ENCODE measurements around the gene OAF.

OAF gene

DNA sequence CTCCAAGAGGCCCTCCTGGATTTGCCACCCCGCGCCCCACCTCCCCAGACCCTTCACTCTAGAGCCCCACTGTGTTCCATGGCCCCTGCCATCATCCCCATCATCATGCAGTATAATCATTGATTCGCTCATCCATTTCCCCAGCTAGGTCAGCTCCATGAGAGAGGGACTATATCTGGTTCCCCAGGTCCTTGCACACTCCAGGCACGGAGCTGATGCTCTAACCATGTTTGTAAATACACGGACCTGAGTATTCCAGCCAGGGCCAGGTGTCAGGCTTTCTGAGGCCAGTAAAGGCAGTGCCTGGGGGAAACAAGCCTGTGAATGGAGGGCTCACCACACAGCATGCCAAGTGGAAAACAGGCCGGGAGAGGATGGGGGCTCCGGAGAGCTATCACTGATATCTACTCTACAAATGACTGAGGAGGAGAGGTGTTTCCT is 27.1 kb upstream of the OAF start:
- no peak for DNase-seq

DNA sequence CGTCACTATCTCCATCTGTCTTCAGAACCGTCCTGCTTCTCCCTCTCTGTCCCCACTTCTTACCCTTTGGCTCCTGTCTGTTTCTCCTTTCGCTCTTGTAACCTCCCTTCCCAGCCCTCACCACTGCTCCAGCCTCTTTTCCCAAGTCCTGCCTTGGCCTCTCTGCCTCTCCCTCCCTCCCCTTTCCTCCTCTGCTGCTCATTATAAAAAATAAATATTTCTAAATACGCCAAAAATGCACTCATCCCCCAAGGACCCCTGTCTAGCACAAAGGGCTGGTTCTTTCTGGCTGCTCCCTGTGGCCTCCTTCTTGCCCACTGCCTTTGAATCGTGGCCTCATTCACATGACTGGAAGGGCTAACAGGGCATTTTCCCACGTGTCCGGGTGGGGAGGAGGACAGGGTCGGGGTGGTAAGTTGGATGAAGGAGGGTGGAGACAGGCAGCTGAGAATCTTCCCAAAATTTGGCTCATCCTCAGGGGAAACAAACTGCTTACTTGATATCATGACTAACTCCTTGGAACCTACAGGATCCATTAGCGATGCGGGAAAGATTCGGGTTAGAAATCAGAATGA is 26.4 kb upstream of the OAF start:
- no peak for DNase-seq

DNA sequence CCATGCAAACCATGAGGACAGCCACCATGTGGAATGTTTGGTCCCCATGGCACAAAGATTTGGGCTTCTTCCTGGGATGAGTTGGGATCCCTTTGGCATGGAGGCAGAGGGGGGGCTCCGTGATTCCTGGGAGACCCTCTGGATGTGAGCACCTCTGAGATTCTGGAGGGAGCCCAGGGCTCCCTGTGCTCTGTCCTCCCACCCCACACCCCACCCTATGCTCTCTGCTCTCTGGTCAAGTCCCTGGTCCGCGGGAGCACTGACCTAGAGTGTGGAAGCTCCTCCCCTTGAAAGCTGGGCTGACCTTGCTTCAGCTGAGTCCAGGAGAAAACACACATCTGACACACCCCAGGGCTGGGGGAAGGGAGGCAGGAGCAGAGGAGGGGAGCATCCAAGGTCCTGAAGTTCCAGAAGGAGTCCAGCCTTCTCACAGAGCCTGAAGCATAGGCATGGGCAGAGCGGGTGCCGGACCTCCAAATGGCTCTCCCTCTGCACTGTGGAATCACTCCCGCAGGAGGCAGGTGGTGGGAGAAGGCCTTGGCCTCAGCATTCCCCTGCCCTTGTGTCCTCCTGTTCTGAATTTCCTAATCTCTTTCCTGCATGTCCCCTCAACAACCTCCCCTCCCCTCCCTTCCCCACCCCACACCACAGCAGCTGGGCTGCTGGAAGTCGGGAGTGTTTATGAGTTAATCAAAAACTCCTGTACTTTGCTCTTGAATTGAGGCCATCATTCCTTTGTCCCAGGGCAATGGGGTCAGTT is 25.7 kb upstream of the OAF start:
- no peak for DNase-seq

DNA sequence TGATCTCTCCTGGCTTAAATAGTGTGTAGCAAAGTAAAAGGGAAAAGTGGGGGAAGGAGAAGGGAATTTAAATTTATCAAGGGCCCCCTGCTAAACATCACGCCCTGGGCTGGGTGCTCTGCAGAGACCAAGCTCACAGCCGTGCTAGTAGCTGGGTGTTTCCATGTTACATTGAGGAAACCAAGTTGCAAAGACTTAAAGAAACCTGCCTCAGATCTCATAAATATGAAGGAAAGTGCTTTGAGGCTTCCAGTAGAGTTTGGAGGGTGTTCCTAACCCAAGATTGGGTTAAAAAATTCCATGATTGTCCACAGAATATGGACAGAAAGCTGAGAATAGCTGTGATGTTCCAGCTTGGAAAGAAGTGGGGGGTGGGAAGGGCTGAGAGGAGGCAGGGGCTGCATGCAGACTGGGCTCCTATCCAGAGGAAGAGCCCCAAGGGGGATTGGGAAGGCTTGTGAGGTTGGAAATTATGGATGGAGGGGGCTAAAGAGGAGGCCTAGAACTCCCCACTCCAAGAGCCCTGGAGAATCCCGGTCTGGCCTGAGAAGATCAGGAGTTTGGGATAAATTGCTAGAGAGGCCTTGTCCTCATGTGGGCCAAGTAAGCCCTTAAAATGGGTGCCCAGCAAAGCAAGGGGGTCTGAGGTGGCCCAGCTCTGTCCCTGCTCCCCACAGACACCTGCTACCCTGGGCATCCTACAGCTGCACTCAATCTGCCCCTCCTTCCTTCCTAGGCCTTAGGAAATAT is 25.0 kb upstream of the OAF start:
- DNase-seq = no peak

DNA sequence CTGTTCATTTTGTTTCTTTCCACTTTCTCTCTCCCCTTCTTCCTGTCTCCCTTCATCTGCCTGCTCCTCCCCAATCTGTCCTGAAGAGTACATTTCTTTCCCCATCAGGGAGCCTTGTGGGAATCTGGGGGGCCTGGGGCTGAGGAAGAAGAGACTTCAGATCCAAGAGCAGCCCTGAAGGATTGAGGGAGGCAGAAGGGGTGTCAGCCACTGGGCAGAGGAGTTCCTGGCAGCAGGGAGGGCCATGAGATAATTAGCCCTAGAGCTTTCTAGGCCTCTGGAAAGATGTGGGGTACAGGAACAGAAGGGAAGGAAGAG is 24.4 kb upstream of the OAF start:
- DNase-seq = no peak

DNA sequence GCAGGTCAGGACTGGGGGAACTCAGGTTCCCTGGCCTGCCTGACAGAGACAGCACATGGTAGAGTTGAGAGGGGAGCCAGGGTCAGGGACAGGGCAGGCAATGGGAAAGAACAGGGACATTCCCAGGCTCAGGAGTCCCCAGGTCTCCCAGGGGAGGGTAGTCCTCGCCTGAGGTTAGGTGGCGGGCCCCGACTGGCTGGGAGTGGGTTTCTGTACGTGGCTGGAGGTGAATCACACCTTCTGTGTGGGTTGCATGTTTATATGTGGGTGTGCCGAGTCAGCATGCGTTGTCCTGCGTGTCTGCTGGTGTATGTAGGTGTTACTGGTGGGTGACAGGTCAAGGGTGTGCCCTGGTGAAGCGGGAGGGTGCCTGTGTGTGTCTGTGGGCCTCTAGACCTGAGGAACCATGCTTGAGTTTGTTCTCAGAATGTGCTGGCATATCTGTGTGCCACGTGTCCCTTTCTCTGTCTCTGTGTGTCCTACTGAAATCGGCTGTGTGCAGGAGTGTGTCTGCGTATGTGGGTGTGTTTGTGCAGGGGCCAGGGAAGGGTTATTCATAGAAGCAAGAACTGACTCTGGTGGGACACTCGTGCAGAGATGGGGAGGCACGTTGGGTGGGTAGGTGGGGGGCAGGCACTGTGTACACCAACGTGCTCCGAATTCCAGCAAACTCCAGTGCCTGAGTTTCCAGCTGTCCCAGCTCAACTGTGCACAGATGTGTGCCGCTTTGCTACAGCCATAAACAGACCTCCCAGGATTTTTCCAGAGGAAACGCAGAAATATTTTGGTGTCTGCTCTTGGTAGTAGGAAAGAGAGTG is 23.8 kb upstream of the OAF start:
- DNase-seq = no peak

DNA sequence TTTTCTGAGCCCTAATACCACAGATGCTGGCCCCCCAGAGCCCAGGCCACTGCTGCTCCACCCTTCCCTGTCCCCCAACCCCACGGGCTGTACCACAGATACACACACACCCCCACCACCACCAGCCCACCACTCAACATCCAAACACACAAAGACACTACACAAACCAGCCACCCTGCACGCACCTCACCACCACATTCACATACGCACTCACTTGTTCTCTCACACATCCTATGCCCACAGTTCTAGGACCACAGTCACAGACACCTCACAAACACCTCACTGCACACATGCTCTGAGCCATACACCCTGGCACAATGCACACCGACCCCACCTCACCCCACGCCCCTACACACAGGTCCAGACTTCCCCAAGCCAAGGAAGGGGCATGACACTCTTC is 22.5 kb upstream of the OAF start:
- no peak for DNase-seq

DNA sequence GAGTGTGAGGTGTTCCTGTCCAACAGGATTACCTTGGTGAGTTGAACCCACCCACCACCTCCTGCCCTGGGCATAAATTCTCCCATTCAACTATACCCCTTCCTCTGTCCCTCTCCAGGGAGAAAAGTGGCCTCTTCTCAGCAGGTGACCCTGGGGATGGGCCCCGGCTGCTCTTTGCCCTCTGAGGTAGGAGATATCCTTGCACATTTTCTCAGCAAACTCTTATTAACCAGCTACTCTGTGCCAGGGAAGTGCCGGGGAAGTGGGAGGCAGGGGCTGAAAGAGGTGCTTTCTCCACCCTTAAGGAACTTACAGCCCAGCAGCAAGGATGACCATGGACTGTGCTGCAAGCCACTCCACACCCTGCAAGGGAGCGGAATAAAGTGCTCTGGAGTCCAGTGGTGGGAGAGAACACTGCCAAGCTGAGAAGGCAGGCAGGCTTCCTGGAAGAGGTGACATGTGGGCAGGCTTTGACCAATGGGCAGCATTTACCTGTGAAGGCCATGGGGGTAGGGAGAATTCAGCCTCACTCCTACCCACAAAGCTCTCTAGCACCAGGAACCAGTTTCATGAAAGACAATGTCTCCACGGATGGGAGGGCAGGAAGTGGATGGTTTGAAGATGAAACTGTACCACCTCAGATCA is 21.9 kb upstream of the OAF start:
- no peak for DNase-seq

DNA sequence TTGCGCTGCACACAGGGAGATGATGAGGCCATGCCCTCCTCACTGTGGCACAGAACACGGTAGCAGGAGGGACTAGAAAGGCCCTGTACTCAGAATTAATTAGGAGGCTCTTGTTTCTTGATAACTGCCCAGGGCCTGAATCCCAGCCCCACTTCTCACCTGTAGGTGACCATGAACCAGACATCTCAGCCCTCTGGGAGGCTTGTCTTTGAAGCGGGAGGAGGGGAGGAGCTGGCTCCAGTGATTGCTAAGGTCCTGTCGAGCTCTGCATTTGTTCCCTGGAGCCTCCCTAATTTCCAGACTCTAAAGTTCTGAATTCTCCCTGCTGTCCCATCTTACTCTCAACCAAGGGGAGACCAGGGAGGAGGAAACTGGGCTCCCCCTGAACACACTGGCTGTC is 19.8 kb upstream of the OAF start:
- DNase-seq = no peak

DNA sequence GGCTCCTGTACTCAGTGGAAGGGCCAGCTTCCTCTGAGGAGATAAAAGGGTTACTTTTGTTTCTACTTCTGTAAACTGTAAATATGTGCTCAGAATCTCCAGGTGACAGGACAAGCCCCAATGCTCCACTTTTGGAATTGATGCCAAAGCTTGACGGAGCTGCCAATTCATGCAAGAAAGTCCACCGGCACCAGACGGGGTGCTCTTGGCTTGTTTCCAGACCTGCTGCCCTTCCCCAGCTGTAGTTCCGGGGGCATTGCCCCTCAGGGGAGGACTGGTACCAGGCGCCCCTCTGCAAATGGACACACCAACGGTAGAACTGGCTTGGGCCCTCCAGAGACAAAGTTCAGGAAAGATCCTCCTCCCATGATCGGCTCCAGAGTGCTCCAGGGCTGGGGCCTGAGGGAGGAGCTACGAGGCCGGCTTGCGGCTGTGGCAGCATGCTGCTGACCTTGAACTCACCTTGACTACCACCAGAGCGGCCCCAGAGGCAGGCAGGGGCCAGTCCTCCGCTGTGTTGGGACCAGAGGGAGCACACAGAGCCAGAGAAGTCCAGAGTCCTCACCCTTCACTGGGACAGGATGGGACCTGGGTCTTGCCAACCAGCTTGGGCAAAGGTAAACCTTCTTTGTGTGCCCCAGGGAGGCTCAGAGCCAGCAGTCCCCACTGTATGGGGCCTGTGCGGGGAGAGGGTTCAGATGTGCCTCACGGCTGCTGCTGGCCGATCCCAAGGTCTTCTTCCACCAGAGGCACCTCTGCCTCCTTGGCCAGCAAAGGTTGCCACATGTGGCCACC is 17.8 kb upstream of the OAF start:
- DNase-seq = no peak

DNA sequence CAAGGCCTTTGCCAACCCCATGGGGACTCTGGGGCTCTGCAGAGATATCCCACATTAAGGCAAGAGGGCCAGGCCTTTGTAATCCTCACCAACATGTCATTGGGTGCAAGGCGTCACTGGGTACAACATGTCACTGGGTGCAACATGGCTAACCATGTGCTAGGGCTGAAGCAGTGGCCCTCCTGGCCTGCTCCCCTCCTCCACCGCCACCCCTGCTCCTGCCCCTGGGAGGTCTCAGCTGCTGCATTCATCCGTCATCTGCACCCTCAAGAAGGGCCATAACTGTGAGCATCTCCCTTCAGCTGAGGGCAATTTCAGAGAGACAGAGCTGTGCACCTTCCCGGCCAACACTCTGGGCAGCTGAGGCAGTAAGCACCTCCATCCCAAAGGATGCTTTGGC is 16.7 kb upstream of the OAF start:
- no peak for DNase-seq

DNA sequence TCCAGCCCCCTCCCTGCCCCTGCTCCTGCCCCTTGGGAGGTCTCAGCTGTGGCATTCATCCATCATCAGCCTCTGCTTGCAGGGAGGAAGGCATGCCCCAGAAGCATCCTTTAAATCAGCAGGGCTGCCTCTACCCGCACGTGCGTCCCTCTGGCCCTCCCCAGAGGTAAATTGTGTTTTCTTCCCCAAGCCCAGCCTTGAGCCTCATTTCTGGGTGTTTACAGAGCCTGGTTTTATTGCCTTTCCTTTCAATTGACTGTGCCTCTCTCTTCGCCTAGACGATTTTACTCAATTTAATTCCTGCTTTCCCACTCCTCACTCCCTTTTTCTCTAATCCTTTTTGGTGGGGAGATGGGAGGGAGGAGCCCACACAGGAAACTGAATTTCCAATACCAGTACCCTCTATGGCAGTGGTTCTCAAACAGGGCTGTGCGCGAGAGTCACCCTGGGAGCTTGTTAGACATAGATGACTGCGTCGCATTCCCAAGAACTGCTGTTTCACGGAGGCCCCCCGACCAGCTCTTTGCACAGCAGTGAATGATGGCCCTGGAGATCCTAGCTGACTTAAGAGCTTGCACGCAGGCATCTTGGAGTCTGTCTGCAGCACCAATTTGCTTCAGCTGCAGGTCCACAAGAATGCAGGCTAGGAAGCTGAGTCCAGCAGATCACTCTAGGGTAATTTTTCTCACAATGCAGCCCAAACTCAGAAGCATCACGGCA is 15.1 kb upstream of the OAF start:
- DNase-seq = no peak

DNA sequence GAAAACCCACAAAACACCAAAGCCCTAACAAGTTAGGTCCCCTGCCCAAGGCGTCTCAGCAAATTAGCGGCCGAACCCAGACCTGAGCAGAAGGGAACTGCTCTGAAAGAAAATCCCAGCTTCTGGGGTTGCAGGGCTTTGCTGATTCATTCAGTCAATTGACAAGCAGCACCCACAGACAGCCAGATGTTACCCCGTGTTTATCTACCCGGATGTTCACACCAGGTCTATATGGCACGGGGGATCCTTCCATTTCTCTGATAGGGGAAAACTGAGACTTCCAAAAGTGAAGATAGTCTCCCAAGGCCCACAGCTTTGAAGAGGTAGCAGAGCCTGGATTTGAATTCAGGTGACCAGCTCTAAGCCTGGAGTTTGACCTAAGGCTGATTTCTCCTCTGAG is 14.0 kb upstream of the OAF start:
- DNase-seq = no peak

DNA sequence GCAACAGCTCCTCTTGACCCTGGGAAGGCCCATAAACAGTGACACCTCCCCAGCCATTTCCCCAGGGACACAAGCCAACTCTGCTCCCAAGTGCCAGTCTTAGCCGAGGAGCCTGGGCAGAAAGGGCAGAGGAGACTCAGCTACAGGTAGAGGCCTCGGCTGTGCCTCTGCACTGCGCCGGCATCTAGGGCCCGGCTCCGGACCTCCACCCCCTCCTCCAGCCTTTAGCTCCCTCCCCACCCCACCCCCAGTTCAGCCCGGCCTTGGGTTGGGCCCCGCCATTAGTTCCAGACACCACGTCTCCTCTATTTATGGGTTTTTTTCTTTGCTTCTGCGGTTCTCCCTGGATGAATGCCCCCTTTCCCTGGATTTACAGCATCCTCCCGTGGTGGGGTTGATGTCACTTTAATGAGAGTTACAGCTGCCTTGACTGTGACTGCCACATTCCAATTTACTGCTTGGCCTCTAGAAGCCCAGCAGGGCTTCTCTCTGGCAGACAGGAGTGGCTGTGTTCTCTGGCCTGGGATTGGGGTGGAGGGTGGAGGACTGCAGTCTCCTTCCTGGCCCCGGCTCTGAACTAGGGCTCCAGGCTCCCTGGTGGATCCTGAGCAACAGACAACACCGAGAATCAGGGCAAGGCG is 13.5 kb upstream of the OAF start:
- peak in 7 of 56 donors; percentile 34 to 71 (median 63) for DNase-seq

DNA sequence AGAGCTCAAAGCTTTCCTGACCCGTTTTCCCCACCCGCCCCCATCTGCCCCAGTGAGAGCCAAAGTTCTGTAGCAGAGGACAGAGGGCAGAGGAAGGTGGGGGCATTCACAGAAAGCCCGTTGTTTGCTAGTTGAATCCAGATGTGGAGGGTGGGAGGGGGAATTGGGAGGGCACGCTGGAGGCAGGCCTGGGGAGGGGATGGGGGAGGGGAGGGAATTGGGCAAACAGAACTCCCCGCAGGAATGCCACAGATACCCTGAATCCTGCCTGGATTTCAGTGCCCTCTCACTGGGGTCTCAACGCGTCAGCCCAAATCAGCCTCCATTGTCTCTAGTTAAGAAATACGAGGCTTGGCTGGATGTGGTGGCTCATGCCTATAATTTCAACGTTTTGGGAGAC is 12.9 kb upstream of the OAF start:
- DNase-seq = peak in 24 of 56 donors; percentile 17 to 72 (median 44)

DNA sequence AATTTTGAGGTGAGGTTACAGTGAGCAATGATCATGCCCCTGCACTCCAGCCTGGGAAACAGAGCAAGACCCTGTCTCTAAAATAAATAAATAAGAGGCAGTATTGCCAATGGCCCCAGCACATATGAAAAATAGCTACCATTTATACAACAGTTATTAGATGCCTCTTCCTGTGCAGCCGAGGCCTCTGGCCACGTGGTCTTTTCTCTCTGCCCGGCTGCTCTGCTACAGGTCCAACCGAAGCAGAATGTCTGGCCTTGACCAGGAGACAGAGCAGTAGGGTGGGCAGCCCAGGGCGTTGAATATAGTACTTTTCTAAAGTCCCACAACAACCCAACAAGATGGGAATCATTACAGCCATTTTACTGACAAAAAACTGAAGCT is 12.4 kb upstream of the OAF start:
- DNase-seq = no peak

DNA sequence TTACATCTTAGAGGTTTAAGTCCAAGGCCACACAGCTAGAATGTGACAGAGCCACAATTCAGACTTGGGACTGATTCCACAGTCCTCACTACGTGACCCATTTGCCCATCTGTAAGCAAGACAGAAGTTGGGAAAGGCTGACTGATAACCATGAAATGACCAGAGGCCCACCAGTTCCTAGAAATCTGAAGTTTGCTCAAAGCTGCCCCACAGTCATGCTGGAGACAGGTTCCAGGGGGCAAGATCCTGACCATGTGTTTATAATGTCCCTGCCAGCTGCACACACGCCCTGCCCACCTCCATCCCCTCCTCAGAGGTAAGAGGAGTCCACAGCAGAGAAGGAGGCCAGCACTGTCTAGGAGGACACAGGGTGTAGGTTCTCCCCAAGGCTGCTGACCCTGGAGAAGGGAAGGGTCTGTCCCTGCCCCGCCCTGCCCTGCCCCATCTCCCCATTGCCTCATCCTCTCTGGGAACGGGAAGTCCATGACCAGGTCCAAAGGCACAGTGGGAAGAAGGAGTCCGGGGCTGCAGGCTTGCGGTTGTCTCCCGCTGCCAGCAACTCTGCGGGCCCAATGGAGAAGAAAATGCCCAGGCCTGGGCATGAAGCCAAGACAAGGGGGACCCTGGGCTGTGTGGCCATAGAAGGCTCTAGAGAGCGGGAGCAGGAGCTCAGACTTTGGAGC is 11.9 kb upstream of the OAF start:
- no peak for DNase-seq

DNA sequence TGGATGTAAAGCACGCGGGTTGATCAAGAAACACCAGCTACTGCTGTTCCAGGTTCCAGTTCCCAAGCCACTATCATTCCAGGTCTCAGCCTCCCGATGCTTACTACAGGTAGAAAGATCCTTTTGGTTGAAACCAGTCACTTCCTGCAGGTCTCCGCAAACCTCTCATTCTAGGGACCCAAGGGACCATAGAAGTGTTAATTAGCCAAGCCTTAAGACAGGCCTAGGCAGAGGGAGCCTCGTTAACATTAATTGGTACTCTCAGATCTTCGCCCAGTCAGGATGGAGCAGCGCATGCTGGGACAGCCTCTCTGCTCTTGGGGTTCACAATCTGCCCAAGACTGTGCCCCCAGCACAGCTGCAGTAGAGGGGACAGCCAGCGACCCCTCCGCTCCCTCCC is 11.2 kb upstream of the OAF start:
- no peak for DNase-seq

DNA sequence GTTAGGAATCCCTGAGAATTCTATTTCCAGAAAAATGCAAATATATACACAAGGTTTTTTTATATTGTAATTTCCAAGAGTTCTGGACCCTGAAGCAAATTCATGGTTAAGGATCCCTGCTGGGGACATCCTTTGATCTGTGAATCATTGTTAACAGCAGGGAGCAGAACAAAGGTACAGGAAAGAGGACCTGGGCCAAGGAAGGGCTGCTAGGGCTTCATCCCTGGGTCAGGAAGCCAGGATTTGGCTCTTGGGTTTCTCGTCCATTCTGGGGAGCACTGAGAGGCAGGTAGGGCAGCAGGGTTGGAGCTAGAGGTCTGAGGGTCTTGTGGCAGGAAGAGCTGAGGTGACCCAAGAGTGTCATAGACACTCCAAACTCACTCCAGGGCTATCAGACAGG is 10.2 kb upstream of the OAF start:
- no peak for DNase-seq
